ENCODE measurements around the gene CCZ1B.
"Not testable (repeated sequence)": the region's sequence is repeated elsewhere in the genome, so short reads cannot be mapped to it uniquely, and the experiment has no call there.

GRCh38 chr7:6800331-6800730 lies 25.7 kb downstream of the CCZ1B start:
- TF ChIP-seq, protein P1, sequence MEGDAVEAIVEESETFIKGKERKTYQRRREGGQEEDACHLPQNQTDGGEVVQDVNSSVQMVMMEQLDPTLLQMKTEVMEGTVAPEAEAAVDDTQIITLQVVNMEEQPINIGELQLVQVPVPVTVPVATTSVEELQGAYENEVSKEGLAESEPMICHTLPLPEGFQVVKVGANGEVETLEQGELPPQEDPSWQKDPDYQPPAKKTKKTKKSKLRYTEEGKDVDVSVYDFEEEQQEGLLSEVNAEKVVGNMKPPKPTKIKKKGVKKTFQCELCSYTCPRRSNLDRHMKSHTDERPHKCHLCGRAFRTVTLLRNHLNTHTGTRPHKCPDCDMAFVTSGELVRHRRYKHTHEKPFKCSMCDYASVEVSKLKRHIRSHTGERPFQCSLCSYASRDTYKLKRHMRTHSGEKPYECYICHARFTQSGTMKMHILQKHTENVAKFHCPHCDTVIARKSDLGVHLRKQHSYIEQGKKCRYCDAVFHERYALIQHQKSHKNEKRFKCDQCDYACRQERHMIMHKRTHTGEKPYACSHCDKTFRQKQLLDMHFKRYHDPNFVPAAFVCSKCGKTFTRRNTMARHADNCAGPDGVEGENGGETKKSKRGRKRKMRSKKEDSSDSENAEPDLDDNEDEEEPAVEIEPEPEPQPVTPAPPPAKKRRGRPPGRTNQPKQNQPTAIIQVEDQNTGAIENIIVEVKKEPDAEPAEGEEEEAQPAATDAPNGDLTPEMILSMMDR (conservative IDR thresholded peaks at IDR 0.05): not testable (repeated sequence)
- TF ChIP-seq ZFX (IDR thresholded peaks at IDR 0.05): not testable (repeated sequence)
